ENCODE measurements around the gene CDH13. TPM values are rescaled to one million over a fixed set of nuclear protein-coding genes. Genes with fewer than 3 reads are reported as not detected.

The CDH13 gene
- total RNA-seq, 1 donor = 102 TPM

DNA sequence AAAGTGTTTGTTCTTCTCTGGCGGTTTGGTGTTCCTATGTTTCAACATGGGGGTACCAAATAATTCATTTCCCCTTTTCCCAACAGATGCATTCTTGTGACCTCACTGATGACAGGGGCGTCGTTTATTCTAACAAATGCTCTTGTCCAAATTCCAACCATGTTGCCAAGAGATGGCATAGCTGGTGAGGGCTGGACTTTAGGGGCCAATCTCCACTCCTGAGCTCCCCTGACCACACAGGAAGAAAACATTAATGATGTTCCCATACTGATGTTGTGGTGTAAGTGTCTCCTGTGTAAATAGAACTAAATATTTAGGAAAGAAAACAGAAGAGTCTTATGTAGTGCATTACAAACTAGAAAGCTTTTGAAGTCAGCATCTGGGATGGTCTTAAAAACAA, 431.6 kb downstream of the CDH13 start:
- Histone ChIP-seq H3K27ac (ENCODE audit: low read depth, low read length) (no peak overlapping the region), H3K4me3 (ENCODE audit: insufficient read depth, low read length) (no peak overlapping the region), H4K20me1 (ENCODE audit: insufficient read depth, low read length) (no peaks in the 10 kb centered on the region), H3K79me2 (ENCODE audit: insufficient read depth, low read length) (no peaks in the 10 kb centered on the region), H3K4me1 (ENCODE audit: insufficient read depth, low read length) (no peaks in the 10 kb centered on the region), H3K36me3 (ENCODE audit: insufficient read depth, low read length) (no peaks in the 10 kb centered on the region), H3K4me2 (ENCODE audit: insufficient read depth, low read length) (no peak overlapping the region), H3K9me3 (ENCODE audit: low read depth, low read length) (no peaks in the 10 kb centered on the region), H2AFZ (ENCODE audit: low read length) (no peak overlapping the region), H3K27me3 (ENCODE audit: insufficient read depth, low read length) (no peaks in the 10 kb centered on the region)
- TF ChIP-seq, protein P1, sequence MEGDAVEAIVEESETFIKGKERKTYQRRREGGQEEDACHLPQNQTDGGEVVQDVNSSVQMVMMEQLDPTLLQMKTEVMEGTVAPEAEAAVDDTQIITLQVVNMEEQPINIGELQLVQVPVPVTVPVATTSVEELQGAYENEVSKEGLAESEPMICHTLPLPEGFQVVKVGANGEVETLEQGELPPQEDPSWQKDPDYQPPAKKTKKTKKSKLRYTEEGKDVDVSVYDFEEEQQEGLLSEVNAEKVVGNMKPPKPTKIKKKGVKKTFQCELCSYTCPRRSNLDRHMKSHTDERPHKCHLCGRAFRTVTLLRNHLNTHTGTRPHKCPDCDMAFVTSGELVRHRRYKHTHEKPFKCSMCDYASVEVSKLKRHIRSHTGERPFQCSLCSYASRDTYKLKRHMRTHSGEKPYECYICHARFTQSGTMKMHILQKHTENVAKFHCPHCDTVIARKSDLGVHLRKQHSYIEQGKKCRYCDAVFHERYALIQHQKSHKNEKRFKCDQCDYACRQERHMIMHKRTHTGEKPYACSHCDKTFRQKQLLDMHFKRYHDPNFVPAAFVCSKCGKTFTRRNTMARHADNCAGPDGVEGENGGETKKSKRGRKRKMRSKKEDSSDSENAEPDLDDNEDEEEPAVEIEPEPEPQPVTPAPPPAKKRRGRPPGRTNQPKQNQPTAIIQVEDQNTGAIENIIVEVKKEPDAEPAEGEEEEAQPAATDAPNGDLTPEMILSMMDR (IDR thresholded peaks at IDR 0.05; ENCODE audit: extremely low read depth, low read depth, low read length) = no peak
- no peak for DNase-seq (ENCODE audit: insufficient read length, low spot score, missing footprints)

DNA sequence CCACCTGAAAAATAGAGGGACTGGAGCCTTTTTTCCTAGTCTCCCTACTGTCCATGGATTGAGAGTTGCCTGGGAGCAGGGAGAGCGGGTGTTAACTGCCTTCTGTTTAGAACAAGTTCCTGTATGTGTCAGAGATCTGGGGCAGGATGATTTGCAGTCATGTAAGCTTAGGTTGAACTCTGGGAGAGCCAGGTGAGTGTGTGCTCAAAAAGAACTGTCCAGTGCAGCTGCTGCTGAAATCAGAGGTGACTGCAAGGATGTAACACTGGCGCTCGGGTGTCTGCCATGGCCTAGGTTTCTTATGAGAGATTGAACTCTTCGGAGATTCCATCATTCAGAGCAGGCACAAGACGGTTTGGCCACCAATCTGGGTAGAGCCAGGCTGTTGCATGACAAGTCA, 432.5 kb downstream of the CDH13 start:
- no peak overlapping the region for H3K27ac ChIP-seq (ENCODE audit: low read depth, low read length)

DNA sequence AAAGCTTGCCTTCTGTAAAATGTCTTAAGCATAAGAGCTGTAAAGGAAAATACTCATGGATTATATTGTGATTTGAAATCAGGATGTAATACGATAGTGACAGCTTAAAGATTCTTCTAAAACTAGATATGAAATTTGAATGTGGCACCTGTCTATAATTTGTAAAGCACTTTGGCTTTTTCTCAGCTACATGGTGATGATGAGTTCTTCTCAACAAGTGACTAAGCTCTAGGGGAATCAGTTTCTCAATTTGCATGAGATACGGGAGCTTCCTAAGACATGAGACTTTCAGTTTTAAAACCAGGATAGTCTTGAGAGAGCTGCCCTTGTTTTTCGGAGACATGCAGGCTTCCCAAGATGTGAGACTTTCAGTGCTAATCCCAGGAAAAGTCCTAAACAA, 439.2 kb downstream of the CDH13 start:
- H3K9me3 ChIP-seq (ENCODE audit: low read depth, low read length) = no peaks in the 10 kb centered on the region
- H2AFZ ChIP-seq (ENCODE audit: low read length) = no peak overlapping the region
- DNase-seq (ENCODE audit: insufficient read length, low spot score, missing footprints) = no peak
- peaks cover 10% of the 10 kb centered on the region for H3K4me1 ChIP-seq (ENCODE audit: insufficient read depth, low read length)
- H3K36me3 ChIP-seq (ENCODE audit: insufficient read depth, low read length) = no peaks in the 10 kb centered on the region
- no peaks in the 10 kb centered on the region for H3K27me3 ChIP-seq (ENCODE audit: insufficient read depth, low read length)
- no peak overlapping the region for H3K4me3 ChIP-seq (ENCODE audit: insufficient read depth, low read length)
- TF ChIP-seq, protein P1 (IDR thresholded peaks at IDR 0.05; ENCODE audit: extremely low read depth, low read depth, low read length) = no peak
- H3K79me2 ChIP-seq (ENCODE audit: insufficient read depth, low read length) = no peaks in the 10 kb centered on the region
- no peak overlapping the region for H3K27ac ChIP-seq (ENCODE audit: low read depth, low read length)
- H3K4me2 ChIP-seq (ENCODE audit: insufficient read depth, low read length) = no peak overlapping the region
- H4K20me1 ChIP-seq (ENCODE audit: insufficient read depth, low read length) = no peaks in the 10 kb centered on the region

More for the DNA sequence above, 432.5 kb downstream of the CDH13 start:
- H3K27me3 ChIP-seq (ENCODE audit: insufficient read depth, low read length) = no peaks in the 10 kb centered on the region
- DNase-seq (ENCODE audit: insufficient read length, low spot score, missing footprints) = no peak
- no peak overlapping the region for H2AFZ ChIP-seq (ENCODE audit: low read length)
- no peaks in the 10 kb centered on the region for H3K4me1 ChIP-seq (ENCODE audit: insufficient read depth, low read length)
- no peak overlapping the region for H3K4me3 ChIP-seq (ENCODE audit: insufficient read depth, low read length)
- no peaks in the 10 kb centered on the region for H3K36me3 ChIP-seq (ENCODE audit: insufficient read depth, low read length)
- no peaks in the 10 kb centered on the region for H4K20me1 ChIP-seq (ENCODE audit: insufficient read depth, low read length)
- TF ChIP-seq, protein P1 (IDR thresholded peaks at IDR 0.05; ENCODE audit: extremely low read depth, low read depth, low read length) = no peak
- no peak overlapping the region for H3K4me2 ChIP-seq (ENCODE audit: insufficient read depth, low read length)
- no peaks in the 10 kb centered on the region for H3K9me3 ChIP-seq (ENCODE audit: low read depth, low read length)
- H3K79me2 ChIP-seq (ENCODE audit: insufficient read depth, low read length) = no peaks in the 10 kb centered on the region

DNA sequence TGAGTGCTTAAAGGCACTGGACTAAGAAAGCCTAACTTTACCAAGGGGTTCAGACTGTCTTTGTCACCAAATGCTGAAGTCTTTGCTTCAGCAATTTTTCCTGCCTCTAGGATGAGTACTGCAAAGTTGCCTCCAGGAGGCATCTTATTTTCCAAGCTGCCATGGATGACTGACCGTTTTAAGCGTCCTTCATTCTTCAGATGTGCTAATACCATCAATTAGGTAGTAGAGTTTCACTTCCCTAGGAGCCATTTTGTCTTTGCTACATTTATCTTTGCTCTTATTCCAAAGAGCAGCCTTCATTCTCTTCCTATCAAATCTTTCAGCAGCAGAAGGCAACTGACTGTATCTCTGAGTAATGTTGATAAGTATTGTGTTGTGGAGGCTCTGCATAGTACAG, 440.1 kb downstream of the CDH13 start:
- no peak overlapping the region for H3K4me2 ChIP-seq (ENCODE audit: insufficient read depth, low read length)
- no peak for DNase-seq (ENCODE audit: insufficient read length, low spot score, missing footprints)
- no peak overlapping the region for H3K4me3 ChIP-seq (ENCODE audit: insufficient read depth, low read length)
- peaks cover 10% of the 10 kb centered on the region for H3K4me1 ChIP-seq (ENCODE audit: insufficient read depth, low read length)
- H2AFZ ChIP-seq (ENCODE audit: low read length) = no peak overlapping the region
- no peaks in the 10 kb centered on the region for H4K20me1 ChIP-seq (ENCODE audit: insufficient read depth, low read length)
- no peaks in the 10 kb centered on the region for H3K79me2 ChIP-seq (ENCODE audit: insufficient read depth, low read length)
- no peaks in the 10 kb centered on the region for H3K27me3 ChIP-seq (ENCODE audit: insufficient read depth, low read length)
- TF ChIP-seq, protein P1 (IDR thresholded peaks at IDR 0.05; ENCODE audit: extremely low read depth, low read depth, low read length) = no peak
- no peaks in the 10 kb centered on the region for H3K36me3 ChIP-seq (ENCODE audit: insufficient read depth, low read length)
- no peak overlapping the region for H3K27ac ChIP-seq (ENCODE audit: low read depth, low read length)
- H3K9me3 ChIP-seq (ENCODE audit: low read depth, low read length) = no peaks in the 10 kb centered on the region
